HEK293 (cell line): Measurements from ENCODE around the gene TSPAN11.

Experiments
- CTCF ChIA-PET: fragments of 350-600 bp; formaldehyde crosslinking; extraction: SDS; loops from one replicate; lab custom pipeline; 2021; ENCODE audit warnings: antibody characterized with exemption; lab: Yijun Ruan, JAX
- POLR2A ChIA-PET: fragments of 300-600 bp; formaldehyde crosslinking; extraction: SDS; loops from one replicate; lab custom pipeline; 2020; ENCODE audit warnings: antibody characterized with exemption, inconsistent platforms; lab: Yijun Ruan, JAX
- H3K27ac ChIP-seq: fragments of 200-500 bp; sonication (Bioruptor generic); 2 replicates; pipeline ENCODE4 v1.5.1; 2014; ENCODE audit warnings: low read depth, low read length, control low read depth, inconsistent platforms; ENCODE audit errors: extremely low read depth
- H3K36me3 ChIP-seq, 2 experiments: fragments of 200-500 bp in 1 of 2; sonication (Bioruptor generic) in 1 of 2; 1 replicate in 1 of 2; 2 replicates in 1 of 2; pipeline ENCODE4 v1.5.1; 2014 to 2017; ENCODE audit warnings: inconsistent platforms in 2 of 2, low read length in 2 of 2; ENCODE audit not compliant: control insufficient read depth in 2 of 2, insufficient read depth in 1 of 2
- H3K4me1 ChIP-seq: fragments of 200-500 bp; sonication (Bioruptor generic); 2 replicates; pipeline ENCODE4 v1.5.1; 2014; ENCODE audit warnings: mild to moderate bottlenecking, low read length, inconsistent platforms; ENCODE audit not compliant: control insufficient read depth, insufficient read depth
- H3K4me3 ChIP-seq: 2 replicates; pipeline ENCODE4 v1.5.1; 2011; ENCODE audit warnings: low read depth, mild to moderate bottlenecking, control low read depth, low read length, moderate library complexity
- H3K9me3 ChIP-seq: fragments of 200-500 bp; sonication (Bioruptor generic); 2 replicates; pipeline ENCODE4 v1.5.1; 2014; ENCODE audit warnings: low read depth, low read length, inconsistent platforms; ENCODE audit not compliant: control insufficient read depth, insufficient read depth
- KLF1 ChIP-seq: fragments of 450-650 bp; formaldehyde crosslinking; IDR thresholded peaks from 2 replicates; pipeline ENCODE4 v1.5.1; 2016; ENCODE audit warnings: missing biosample characterization, missing genetic modification characterization
- MEIS1 ChIP-seq: sonication (generic); formaldehyde crosslinking; IDR thresholded peaks from 2 replicates; pipeline ENCODE4 v1.8.1; 2022; ENCODE audit warnings: missing genetic modification reagents, mild to moderate bottlenecking, borderline replicate concordance
- PRDM10 ChIP-seq: fragments of 450-650 bp; formaldehyde crosslinking; IDR thresholded peaks from 2 replicates; pipeline ENCODE4 v1.5.1; 2016; ENCODE audit warnings: missing biosample characterization, missing genetic modification characterization
- SCRT1 ChIP-seq: fragments of 450-650 bp; formaldehyde crosslinking; IDR thresholded peaks from 2 replicates; pipeline ENCODE4 v1.5.1; 2016; ENCODE audit warnings: missing biosample characterization, missing genetic modification characterization, borderline replicate concordance
- SETDB1 ChIP-seq: IDR thresholded peaks from one replicate; pipeline ENCODE4 v1.6.1; 2017; ENCODE audit warnings: mild to moderate bottlenecking, low read length, moderate library complexity, mixed read lengths; ENCODE audit not compliant: insufficient read length
- ZBTB21 ChIP-seq: fragments of 450-650 bp; formaldehyde crosslinking; IDR thresholded peaks from 2 replicates; pipeline ENCODE4 v1.5.1; 2017; ENCODE audit warnings: missing biosample characterization, missing genetic modification characterization
- ZBTB8A ChIP-seq: fragments of 450-650 bp; formaldehyde crosslinking; IDR thresholded peaks from 2 replicates; pipeline ENCODE4 v1.5.1; 2016; ENCODE audit warnings: missing biosample characterization, missing genetic modification characterization
- ZNF146 ChIP-seq: fragments of 450-650 bp; formaldehyde crosslinking; IDR thresholded peaks from 2 replicates; pipeline ENCODE4 v1.5.1; 2016; ENCODE audit warnings: missing biosample characterization, missing genetic modification characterization
- ZNF157 ChIP-seq: fragments of 450-650 bp; formaldehyde crosslinking; IDR thresholded peaks from 2 replicates; pipeline ENCODE4 v1.5.1; 2016; ENCODE audit warnings: missing biosample characterization, missing genetic modification characterization
- ZNF223 ChIP-seq: fragments of 450-650 bp; formaldehyde crosslinking; IDR thresholded peaks from 2 replicates; pipeline ENCODE4 v1.5.1; 2016; ENCODE audit warnings: missing biosample characterization, missing genetic modification characterization
- ZNF311 ChIP-seq: fragments of 450-650 bp; formaldehyde crosslinking; IDR thresholded peaks from 2 replicates; pipeline ENCODE4 v1.5.1; 2017; ENCODE audit warnings: missing biosample characterization, missing genetic modification characterization, borderline replicate concordance
- ZNF416 ChIP-seq: fragments of 450-650 bp; formaldehyde crosslinking; IDR thresholded peaks from 2 replicates; pipeline ENCODE4 v1.5.1; 2016; ENCODE audit warnings: missing biosample characterization, missing genetic modification characterization
- ZNF514 ChIP-seq: fragments of 450-650 bp; formaldehyde crosslinking; IDR thresholded peaks from 2 replicates; pipeline ENCODE4 v1.5.1; 2016; ENCODE audit warnings: missing biosample characterization, missing genetic modification characterization
- ZNF596 ChIP-seq: fragments of 450-650 bp; IDR thresholded peaks from 2 replicates; pipeline ENCODE4 v1.5.0; 2018; ENCODE audit warnings: missing biosample characterization, mild to moderate bottlenecking, missing genetic modification characterization, moderate library complexity
- ZNF600 ChIP-seq: fragments of 450-650 bp; formaldehyde crosslinking; IDR thresholded peaks from 2 replicates; pipeline ENCODE4 v1.5.1; 2016; ENCODE audit warnings: missing biosample characterization, missing genetic modification characterization
- ZNF626 ChIP-seq: fragments of 450-650 bp; sonication (Bioruptor Pico); formaldehyde crosslinking; IDR thresholded peaks from 2 replicates; pipeline ENCODE4 v1.5.1; 2018; ENCODE audit warnings: missing biosample characterization, missing genetic modification characterization, inconsistent platforms
- ZNF664 ChIP-seq: fragments of 450-650 bp; formaldehyde crosslinking; IDR thresholded peaks from 2 replicates; pipeline ENCODE4 v1.5.1; 2016; ENCODE audit warnings: missing biosample characterization, missing genetic modification characterization
- ZNF76 ChIP-seq: fragments of 450-650 bp; formaldehyde crosslinking; IDR thresholded peaks from 2 replicates; pipeline ENCODE4; 2016; ENCODE audit warnings: low read depth, missing biosample characterization, missing genetic modification characterization, borderline replicate concordance
- ZNF777 ChIP-seq: fragments of 450-650 bp; formaldehyde crosslinking; IDR thresholded peaks from 2 replicates; pipeline ENCODE4 v1.5.1; 2017; ENCODE audit warnings: missing biosample characterization, missing genetic modification characterization, borderline replicate concordance
- ZSCAN16 ChIP-seq: fragments of 450-650 bp; formaldehyde crosslinking; IDR thresholded peaks from 2 replicates; pipeline ENCODE4 v1.5.1; 2016; ENCODE audit warnings: missing biosample characterization, missing genetic modification characterization
- ZSCAN23 ChIP-seq: fragments of 450-650 bp; formaldehyde crosslinking; IDR thresholded peaks from 2 replicates; pipeline ENCODE4 v1.5.1; 2016; ENCODE audit warnings: missing biosample characterization, missing genetic modification characterization
- ZSCAN4 ChIP-seq: fragments of 450-650 bp; formaldehyde crosslinking; IDR thresholded peaks from 2 replicates; pipeline ENCODE4 v1.5.1; 2017; ENCODE audit warnings: missing biosample characterization, missing genetic modification characterization
- TF ChIP-seq, protein P1 (sequence below): sonication (generic); formaldehyde crosslinking; IDR thresholded peaks from 2 replicates; pipeline ENCODE4 v1.8.1; 2022; ENCODE audit warnings: mild to moderate bottlenecking, moderate library complexity, missing genetic modification reagents

TSPAN11 gene

GRCh38 chr12:31021809-31022494 is 95.4 kb downstream of the TSPAN11 start (continued):
- TF ChIP-seq ZNF514: no peak

- POLR2A ChIA-PET: no interaction called here
- CTCF ChIA-PET: interaction anchor here (0.6 to 2.3 kb wide), 3 partner anchors 22 to 176 kb away, joined by 3 to 5 read pairs (median 4); no protein-coding TSS in a partner anchor
These were observed 96.8 kb downstream of the TSPAN11 start for GRCh38 chr12:31023271-31023724.

GRCh38 chr12:31026202-31026601 is 99.7 kb downstream of the TSPAN11 start:
- POLR2A ChIA-PET: no interaction called here
- CTCF ChIA-PET: interaction anchor here (0.6 kb wide), 1 partner anchor 819 kb away, joined by 3 read pairs; no protein-coding TSS in a partner anchor
- peaks cover 7% of the 10 kb centered on the region for H3K4me1 ChIP-seq
- no peak overlapping the region for H3K27ac ChIP-seq
- H3K9me3 ChIP-seq: no peaks in the 10 kb centered on the region
- no peaks in the 10 kb centered on the region for H3K36me3 ChIP-seq
- TF ChIP-seq ZBTB8A (tag by site-specific recombination) (no peak), ZBTB21 (tag by site-specific recombination) (no peak), ZNF777 (tag by site-specific recombination) (no peak), MEIS1 (CRISPR knock-in tag) (no peak), ZSCAN23 (tag by site-specific recombination) (no peak), KLF1 (no peak)
- H3K4me3 ChIP-seq: no peak overlapping the region

More at GRCh38 chr12:31023271-31023724, 96.8 kb downstream of the TSPAN11 start:
- H3K9me3 ChIP-seq: no peaks in the 10 kb centered on the region
- no peak overlapping the region for H3K4me3 ChIP-seq
- TF ChIP-seq ZNF311 (tag by site-specific recombination) (no peak), ZNF596 (tag by site-specific recombination) (no peak), ZNF664 (tag by site-specific recombination) (no peak), SETDB1 (no peak), ZNF146 (tag by site-specific recombination) (no peak), PRDM10 (no peak), ZNF223 (tag by site-specific recombination) (no peak), ZNF416 (no peak), ZNF514 (no peak), ZNF626 (tag by site-specific recombination) (no peak), SCRT1 (no peak), ZNF76 (tag by site-specific recombination) (no peak), ZNF157 (no peak), ZSCAN16 (tag by site-specific recombination) (no peak), ZNF600 (tag by site-specific recombination) (no peak), ZSCAN4 (tag by site-specific recombination) (no peak)
- TF ChIP-seq, protein P1, sequence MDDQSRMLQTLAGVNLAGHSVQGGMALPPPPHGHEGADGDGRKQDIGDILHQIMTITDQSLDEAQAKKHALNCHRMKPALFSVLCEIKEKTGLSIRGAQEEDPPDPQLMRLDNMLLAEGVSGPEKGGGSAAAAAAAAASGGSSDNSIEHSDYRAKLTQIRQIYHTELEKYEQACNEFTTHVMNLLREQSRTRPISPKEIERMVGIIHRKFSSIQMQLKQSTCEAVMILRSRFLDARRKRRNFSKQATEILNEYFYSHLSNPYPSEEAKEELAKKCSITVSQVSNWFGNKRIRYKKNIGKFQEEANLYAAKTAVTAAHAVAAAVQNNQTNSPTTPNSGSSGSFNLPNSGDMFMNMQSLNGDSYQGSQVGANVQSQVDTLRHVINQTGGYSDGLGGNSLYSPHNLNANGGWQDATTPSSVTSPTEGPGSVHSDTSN: no peak
- no peak overlapping the region for H3K27ac ChIP-seq
- peaks cover 7% of the 10 kb centered on the region for H3K4me1 ChIP-seq
- H3K36me3 ChIP-seq: no peaks in the 10 kb centered on the region
